SK-N-SH (cell line): Measurements from ENCODE around the gene ASIC2. TPM values are rescaled to one million over a fixed set of nuclear protein-coding genes. Genes with fewer than 3 reads are reported as not detected.

Experiments
- CTCF ChIA-PET: fragments of 300-600, 350-600 bp; formaldehyde crosslinking; extraction: SDS; loops from one replicate; lab custom pipeline; 2021; lab: Yijun Ruan, JAX
- POLR2A ChIA-PET: fragments of 350-600 bp; sonication (Branson Sonifier 250); formaldehyde crosslinking; extraction: SDS; loops from one replicate; lab custom pipeline; 2020; ENCODE audit warnings: antibody characterized with exemption, inconsistent platforms; lab: Yijun Ruan, JAX
- DNase-seq: peaks from one replicate; pipeline ENCODE4 v3.0.0; 2012
- H2AFZ ChIP-seq: fragments of 200-600 bp; sonication (generic); 2 replicates; pipeline ENCODE4 v1.8.1; 2016; ENCODE audit warnings: antibody characterized with exemption, mild to moderate bottlenecking, low read depth
- H3F3A ChIP-seq: fragments of 200-600 bp; sonication (generic); replicated peaks from 2 replicates; pipeline ENCODE3; 2016; ENCODE audit warnings: antibody characterized with exemption, mild to moderate bottlenecking; ENCODE audit not compliant: insufficient read depth
- H3K27ac ChIP-seq, 2 experiments: fragments of 200-500 bp in 1 of 2; fragments of 200-600 bp in 1 of 2; sonication (Bioruptor generic) in 1 of 2; sonication (generic), shearing (Covaris generic) in 1 of 2; 2 replicates each; pipeline versions ENCODE4 v1.5.1 to v1.6.1; 2014 to 2016; ENCODE audit warnings: low read depth in 2 of 2, inconsistent platforms in 1 of 2, low read length in 1 of 2, mild to moderate bottlenecking in 1 of 2, mixed read lengths in 1 of 2
- H3K27me3 ChIP-seq: fragments of 200-600 bp; sonication (generic), shearing (Covaris generic); 2 replicates; pipeline ENCODE4 v1.6.1; 2016; ENCODE audit warnings: mixed run types; ENCODE audit not compliant: insufficient read depth
- H3K36me3 ChIP-seq, 2 experiments: fragments of 200-500 bp in 1 of 2; fragments of 200-600 bp in 1 of 2; sonication (Bioruptor generic) in 1 of 2; sonication (generic) in 1 of 2; replicated peaks in 1 of 2; 2 replicates each; pipeline versions ENCODE3 to v1.5.1; 2014 to 2016; ENCODE audit warnings: low read length in 1 of 2, mild to moderate bottlenecking in 1 of 2; ENCODE audit not compliant: insufficient read depth in 2 of 2, control insufficient read depth in 1 of 2
- H3K4me1 ChIP-seq, 2 experiments: fragments of 200-500 bp in 1 of 2; fragments of 200-600 bp in 1 of 2; sonication (Bioruptor generic) in 1 of 2; sonication (generic), shearing (Covaris generic) in 1 of 2; 2 replicates each; pipeline versions ENCODE4 v1.5.1 to v1.6.1; 2014 to 2016; ENCODE audit warnings: low read depth in 1 of 2, low read length in 1 of 2, mixed run types in 1 of 2; ENCODE audit not compliant: insufficient read depth in 2 of 2, control insufficient read depth in 1 of 2
- H3K4me2 ChIP-seq: fragments of 200-600 bp; sonication (generic), shearing (Covaris generic); 2 replicates; pipeline ENCODE4 v1.6.1; 2017; ENCODE audit warnings: mixed run types
- H3K4me3 ChIP-seq, 2 experiments: fragments of 200-500 bp in 1 of 2; fragments of 200-600 bp in 1 of 2; sonication (Bioruptor generic) in 1 of 2; sonication (generic), shearing (Covaris generic) in 1 of 2; 2 replicates each; pipeline versions ENCODE4 v1.5.1 to v1.8.1; 2014 to 2016; ENCODE audit warnings: low read depth in 2 of 2, inconsistent platforms in 1 of 2, low read length in 1 of 2, mild to moderate bottlenecking in 1 of 2, mixed read lengths in 1 of 2, moderate library complexity in 1 of 2
- H3K79me2 ChIP-seq: fragments of 200-600 bp; sonication (generic); 2 replicates; pipeline ENCODE4 v1.8.1; 2017; ENCODE audit warnings: mild to moderate bottlenecking; ENCODE audit not compliant: insufficient read depth
- H3K9ac ChIP-seq: fragments of 200-600 bp; sonication (generic); 2 replicates; pipeline ENCODE4 v1.6.1; 2017; ENCODE audit warnings: mixed run types
- H3K9me2 ChIP-seq: fragments of 200-600 bp; sonication (generic); 2 replicates; pipeline ENCODE4 v1.6.1; 2017; ENCODE audit warnings: mixed run types
- H3K9me3 ChIP-seq: fragments of 200-600 bp; sonication (generic); 2 replicates; pipeline ENCODE4 v1.6.1; 2017; ENCODE audit warnings: mixed run types, mild to moderate bottlenecking, moderate library complexity
- H4K20me1 ChIP-seq: fragments of 200-600 bp; sonication (generic); 2 replicates; pipeline ENCODE4 v1.6.1; 2017; ENCODE audit warnings: mild to moderate bottlenecking, mixed run types; ENCODE audit not compliant: insufficient read depth
- CTCF ChIP-seq: fragments of 200-600 bp; sonication (generic); IDR thresholded peaks from 2 replicates; pipeline ENCODE4 v1.6.1; 2017; ENCODE audit warnings: antibody characterized with exemption, mild to moderate bottlenecking, moderate library complexity
- EP300 ChIP-seq, 2 experiments: IDR thresholded peaks; 2 replicates each; pipeline versions ENCODE4 v1.4.0 to v1.6.1; 2012; ENCODE audit warnings: borderline replicate concordance in 1 of 2, low read depth in 1 of 2, low read length in 1 of 2
- EZH2phosphoT487 ChIP-seq: fragments of 200-600 bp; sonication (generic); IDR thresholded peaks from 2 replicates; pipeline ENCODE4 v1.6.1; 2017; ENCODE audit warnings: low read depth, mixed run types, mild to moderate bottlenecking, antibody characterized with exemption, moderate library complexity, borderline replicate concordance
- FOSL2 ChIP-seq: IDR thresholded peaks from 2 replicates; pipeline ENCODE4 v1.4.0; 2012; ENCODE audit warnings: low read depth, mild to moderate bottlenecking, moderate library complexity, borderline replicate concordance
- GABPA ChIP-seq: IDR thresholded peaks from 2 replicates; pipeline ENCODE4 v1.4.0; 2012; ENCODE audit warnings: low read depth, mild to moderate bottlenecking
- GATA2 ChIP-seq: sonication (generic); formaldehyde crosslinking; IDR thresholded peaks from 2 replicates; pipeline ENCODE4 v1.5.0; 2020; ENCODE audit warnings: mild to moderate bottlenecking, missing genetic modification reagents
- MEF2A ChIP-seq: IDR thresholded peaks from 2 replicates; pipeline ENCODE4 v1.4.0; 2012; ENCODE audit warnings: low read depth, borderline replicate concordance
- NFIC ChIP-seq: IDR thresholded peaks from 2 replicates; pipeline ENCODE4 v1.4.0; 2012; ENCODE audit warnings: borderline replicate concordance
- NRF1 ChIP-seq: IDR thresholded peaks from 2 replicates; pipeline ENCODE4 v1.6.1; 2012; ENCODE audit warnings: low read depth, mild to moderate bottlenecking, low read length
- POLR2AphosphoS5 ChIP-seq: IDR thresholded peaks from 2 replicates; pipeline ENCODE4 v1.6.1; 2012; ENCODE audit warnings: low read depth, low read length
- RAD21 ChIP-seq: IDR thresholded peaks from 2 replicates; pipeline ENCODE4 v1.6.1; 2012; ENCODE audit warnings: mild to moderate bottlenecking, low read length
- RCOR1 ChIP-seq: fragments of 150-350 bp; IDR thresholded peaks from 2 replicates; pipeline ENCODE4 v1.6.1; 2017; ENCODE audit warnings: antibody characterized with exemption, low read length
- REST ChIP-seq: IDR thresholded peaks from 2 replicates; pipeline ENCODE4 v1.6.1; 2012; ENCODE audit warnings: mild to moderate bottlenecking, low read depth, low read length, moderate library complexity
- RXRA ChIP-seq: IDR thresholded peaks from 2 replicates; pipeline ENCODE4 v1.4.0; 2012; ENCODE audit warnings: low read depth, mild to moderate bottlenecking, borderline replicate concordance
- SIN3A ChIP-seq: IDR thresholded peaks from 2 replicates; pipeline ENCODE4 v1.6.1; 2012; ENCODE audit warnings: low read depth, mild to moderate bottlenecking, low read length, moderate library complexity, borderline replicate concordance
- SMC3 ChIP-seq: IDR thresholded peaks from 2 replicates; pipeline ENCODE4 v1.6.1; 2012; ENCODE audit warnings: low read depth, low read length, improper control_type of control experiment
- TAF1 ChIP-seq: IDR thresholded peaks from 2 replicates; pipeline ENCODE4 v1.6.1; 2012; ENCODE audit warnings: low read depth, mild to moderate bottlenecking, low read length, moderate library complexity, borderline replicate concordance
- TCF12 ChIP-seq: IDR thresholded peaks from 2 replicates; pipeline ENCODE4 v1.4.0; 2012
- TEAD4 ChIP-seq: IDR thresholded peaks from 2 replicates; pipeline ENCODE4 v1.4.0; 2012; ENCODE audit warnings: mild to moderate bottlenecking, borderline replicate concordance; ENCODE audit not compliant: insufficient read depth
- WGBS: methylation state at CpG from one replicate; pipeline ENCODE4 v1.1.6; 2017; ENCODE audit warnings: low lambda C conversion rate; 5-methylcytosine and 5-hydroxymethylcytosine counted together
- polyA plus RNA-seq, 3 experiments: library from polyadenylated mRNA; depleted of rRNA; stranded (reverse); fragments of >200 nt; gene quantifications; 2 replicates each; pipeline ENCODE4 v1.2.3, GENCODE V29; 2012

Gene ASIC2
- polyA plus RNA-seq, 1 of the 3 experiments (the other 2 are of a cell fraction) = 0.08 TPM

GRCh38 chr17:32998887-32999228, 294.2 kb downstream of the ASIC2 start:
- DNase-seq = no peak
- Histone ChIP-seq H3K9ac (no peak overlapping the region), H2AFZ (no peak overlapping the region), H3K4me1 (peaks cover 0 to 6% of the 10 kb centered on the region in 2 experiments; a peak in 1 of 4 replicates), H3K36me3 (no peaks in the 10 kb centered on the region), H3K79me2 (no peaks in the 10 kb centered on the region), H4K20me1 (no peaks in the 10 kb centered on the region), H3F3A (no peaks in the 10 kb centered on the region), H3K9me2 (no peaks in the 10 kb centered on the region), H3K27ac (no peak overlapping the region), H3K9me3 (no peaks in the 10 kb centered on the region), H3K4me3 (peak overlapping the region in 1 of 2 experiments; percentile 47; a peak in 2 of 4 replicates), H3K4me2 (peak overlapping the region; percentile 80), H3K27me3 (peaks cover 12% of the 10 kb centered on the region)
- POLR2A ChIA-PET = no interaction called here
- WGBS = 11% methylated on average over 7 of the region's 7 CpGs
- CTCF ChIA-PET = interaction anchor here (0.7 to 3.0 kb wide), 29 partner anchors 11 to 752 kb away, joined by 3 to 48 read pairs (median 4); partner anchors contain the start of gene MYO1D
- TF ChIP-seq GATA2 (CRISPR knock-in tag) (no peak), SIN3A (no peak), EP300 (IDR thresholded peaks at IDR 0.05; ENCODE audit: borderline replicate concordance in 1 of 2, low read depth in 1 of 2, low read length in 1 of 2) (no peak), TAF1 (no peak), NRF1 (no peak), MEF2A (no peak), GABPA (no peak), RCOR1 (no peak), NFIC (no peak), TEAD4 (no peak)

- Histone ChIP-seq H3K4me1 (peaks cover 0 to 6% of the 10 kb centered on the region in 2 experiments; a peak in 1 of 4 replicates), H3K27ac (no peak overlapping the region), H3K4me3 (peak overlapping the region; percentile 17 to 47; a peak in 3 of 4 replicates), H3K9me2 (no peaks in the 10 kb centered on the region), H3F3A (no peaks in the 10 kb centered on the region), H2AFZ (no peak overlapping the region), H3K27me3 (peaks cover 12% of the 10 kb centered on the region), H3K4me2 (peak overlapping the region; percentile 80)
- peak; percentile 82 for DNase-seq
- 0% methylated on average over 11 of the region's 18 CpGs for WGBS
- TF ChIP-seq POLR2AphosphoS5 = no peak
- no peak for TF ChIP-seq RXRA
- TF ChIP-seq SIN3A = no peak
- TF ChIP-seq TCF12 = no peak
- no peak for TF ChIP-seq FOSL2
- TF ChIP-seq EZH2phosphoT487 = no peak
- TF ChIP-seq RCOR1 = no peak
- TF ChIP-seq CTCF = peak; percentile 87
- no peak for TF ChIP-seq GATA2 (CRISPR knock-in tag)
- no peak for TF ChIP-seq EP300 (IDR thresholded peaks at IDR 0.05; ENCODE audit: borderline replicate concordance in 1 of 2, low read depth in 1 of 2, low read length in 1 of 2)
- TF ChIP-seq RAD21 = peak; percentile 71
- TF ChIP-seq SMC3 = peak; percentile 72
- no peak for TF ChIP-seq REST
- TF ChIP-seq, all 33 proteins: peak for 3
- POLR2A ChIA-PET = no interaction called here
- Histone ChIP-seq H3K9ac (no peak overlapping the region), H4K20me1 (no peaks in the 10 kb centered on the region), H3K9me3 (no peaks in the 10 kb centered on the region), H3K79me2 (no peaks in the 10 kb centered on the region), H3K36me3 (no peaks in the 10 kb centered on the region)
- CTCF ChIA-PET = interaction anchor here (0.6 to 3.0 kb wide), 52 partner anchors 9 to 753 kb away, joined by 3 to 48 read pairs (median 4); partner anchors contain the start of genes MYO1D and TMEM98
Measured at GRCh38 chr17:32998111-32998886, 294.8 kb downstream of the ASIC2 start.
